Trophoblast cell (in vitro differentiated cells and primary cell): ENCODE measurements around the gene PARP6.

ENCODE experiments used
- DNase-seq, 2 donors: peaks; one replicate each; pipeline ENCODE4 v3.0.0-alpha.2; 2016
- H2AFZ ChIP-seq: 2 replicates; pipeline ENCODE4 v1.6.1; 2013; ENCODE audit warnings: low read length, moderate library complexity, mild to moderate bottlenecking; ENCODE audit not compliant: insufficient read depth, poor library complexity
- H2AK5ac ChIP-seq: 2 replicates; pipeline ENCODE4 v1.6.1; 2013; ENCODE audit warnings: mild to moderate bottlenecking, low read length
- H2BK120ac ChIP-seq: 2 replicates; pipeline ENCODE4 v1.6.1; 2013; ENCODE audit warnings: low read length, mild to moderate bottlenecking, moderate library complexity; ENCODE audit not compliant: insufficient read depth, poor library complexity
- H2BK12ac ChIP-seq: 2 replicates; pipeline ENCODE4 v1.6.1; 2013; ENCODE audit warnings: mild to moderate bottlenecking, low read length, moderate library complexity
- H2BK5ac ChIP-seq: 2 replicates; pipeline ENCODE4 v1.6.1; 2013; ENCODE audit warnings: low read length, low read depth, moderate library complexity, mild to moderate bottlenecking; ENCODE audit not compliant: poor library complexity
- H3K14ac ChIP-seq: 2 replicates; pipeline ENCODE4 v1.6.1; 2013; ENCODE audit warnings: mild to moderate bottlenecking, low read length
- H3K18ac ChIP-seq: 2 replicates; pipeline ENCODE4 v1.6.1; 2013; ENCODE audit warnings: mild to moderate bottlenecking, low read length
- H3K23ac ChIP-seq: 2 replicates; pipeline ENCODE4 v1.6.1; 2013; ENCODE audit warnings: low read length
- H3K27ac ChIP-seq: 2 replicates; pipeline ENCODE4 v1.5.1; 2013; ENCODE audit warnings: low read depth, mild to moderate bottlenecking, inconsistent platforms, low read length, moderate library complexity
- H3K27me3 ChIP-seq: 2 replicates; pipeline ENCODE4 v1.6.1; 2013; ENCODE audit warnings: inconsistent platforms, mild to moderate bottlenecking, low read length, moderate library complexity; ENCODE audit not compliant: insufficient read depth
- H3K36me3 ChIP-seq, 2 experiments: 1 replicate in 1 of 2; 2 replicates in 1 of 2; pipeline ENCODE4 v1.6.1; 2013; ENCODE audit warnings: low read length in 2 of 2, mild to moderate bottlenecking in 2 of 2, moderate library complexity in 1 of 2; ENCODE audit not compliant: insufficient read depth in 2 of 2, control insufficient read depth in 1 of 2
- H3K4ac ChIP-seq: 2 replicates; pipeline ENCODE4 v1.6.1; 2013; ENCODE audit warnings: low read depth, mild to moderate bottlenecking, low read length, moderate library complexity
- H3K4me1 ChIP-seq, 2 experiments: 1 replicate in 1 of 2; 2 replicates in 1 of 2; pipeline ENCODE4 v1.6.1; 2013; ENCODE audit warnings: low read length in 2 of 2, mild to moderate bottlenecking in 2 of 2, moderate library complexity in 1 of 2; ENCODE audit not compliant: insufficient read depth in 2 of 2, control insufficient read depth in 1 of 2
- H3K4me2 ChIP-seq: 2 replicates; pipeline ENCODE4 v1.6.1; 2013; ENCODE audit warnings: inconsistent platforms, mild to moderate bottlenecking, low read length, moderate library complexity
- H3K4me3 ChIP-seq: 2 replicates; pipeline ENCODE4 v1.5.1; 2013; ENCODE audit warnings: mild to moderate bottlenecking, low read depth, low read length, inconsistent platforms
- H3K79me1 ChIP-seq: one replicate; pipeline ENCODE4 v1.6.1; 2013; ENCODE audit warnings: low read length
- H3K79me2 ChIP-seq: 2 replicates; pipeline ENCODE4 v1.6.1; 2013; ENCODE audit warnings: low read length, mild to moderate bottlenecking; ENCODE audit not compliant: control insufficient read depth, insufficient read depth, poor library complexity
- H3K9ac ChIP-seq: 2 replicates; pipeline ENCODE4 v1.6.1; 2013; ENCODE audit warnings: mild to moderate bottlenecking, low read length
- H3K9me3 ChIP-seq: 2 replicates; pipeline ENCODE4 v1.6.1; 2013; ENCODE audit warnings: low read depth, mild to moderate bottlenecking, control low read depth, inconsistent platforms, low read length; ENCODE audit not compliant: insufficient read depth
- H4K12ac ChIP-seq: 2 replicates; pipeline ENCODE4 v1.6.1; 2013; ENCODE audit warnings: low read depth, mild to moderate bottlenecking, low read length, moderate library complexity
- H4K8ac ChIP-seq: 2 replicates; pipeline ENCODE4 v1.6.1; 2013; ENCODE audit warnings: low read depth, mild to moderate bottlenecking, low read length, moderate library complexity
- H4K91ac ChIP-seq: one replicate; pipeline ENCODE4 v1.6.1; 2013; ENCODE audit warnings: low read depth, mild to moderate bottlenecking, low read length, moderate library complexity
- WGBS: extraction: QIAGEN DNeasy Blood & Tissue Kit; methylation state at CpG from one replicate; pipeline ENCODE4 v1.1.7; 2013; ENCODE audit warnings: missing lambda C conversion rate; ENCODE audit not compliant: insufficient read length, insufficient coverage; ENCODE audit errors: extremely low coverage; 5-methylcytosine and 5-hydroxymethylcytosine counted together

Gene PARP6

DNA sequence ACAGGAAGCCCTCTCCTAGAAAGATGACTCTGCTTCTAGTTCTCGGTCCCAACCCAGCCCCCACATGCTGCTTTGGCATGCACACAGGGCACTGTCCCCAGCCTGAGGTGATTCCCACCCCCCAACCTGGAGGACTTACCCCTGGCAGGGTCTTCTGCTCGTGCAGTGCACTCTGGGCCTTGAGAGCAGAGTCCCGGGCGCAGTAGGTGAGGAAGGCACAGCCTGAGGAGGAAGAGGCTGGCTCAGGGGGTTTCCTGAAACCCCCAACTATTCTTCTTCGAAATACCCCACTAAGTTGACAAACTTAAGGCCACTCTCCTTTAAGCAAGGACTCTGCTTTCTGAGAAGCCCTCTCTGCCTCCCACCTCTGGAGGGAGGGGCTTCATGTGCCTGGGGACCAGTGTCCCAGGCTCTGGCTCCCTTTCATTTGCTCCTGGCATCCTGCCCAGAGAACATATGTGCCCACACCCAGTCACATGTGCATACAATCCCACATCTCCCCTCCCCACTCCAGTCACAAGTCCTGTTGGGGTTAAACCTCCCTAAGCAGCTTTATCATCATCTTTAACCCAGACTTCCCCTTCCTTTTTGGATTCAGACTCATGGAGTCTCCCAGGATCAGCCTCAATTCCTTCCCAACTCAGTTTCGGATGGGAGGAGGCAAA lies 43.5 kb upstream of the PARP6 start:
- no peak overlapping the region for H2BK12ac ChIP-seq
- H3K9ac ChIP-seq, result no peak overlapping the region
- H3K27me3 ChIP-seq, result no peaks in the 10 kb centered on the region
- H4K91ac ChIP-seq, result no peak overlapping the region
- H3K4me3 ChIP-seq, result no peak overlapping the region
- H3K4me2 ChIP-seq, result no peak overlapping the region
- H3K4ac ChIP-seq, result no peak overlapping the region
- H3K79me2 ChIP-seq, result no peaks in the 10 kb centered on the region
- H3K9me3 ChIP-seq, result peaks cover 3% of the 10 kb centered on the region
- H2BK120ac ChIP-seq, result no peak overlapping the region
- H4K8ac ChIP-seq, result no peak overlapping the region
- WGBS, result no CpG with 5 or more reads among the region's 6 CpGs
- H3K14ac ChIP-seq, result no peak overlapping the region
- H4K12ac ChIP-seq, result no peak overlapping the region
- no peak overlapping the region for H2AK5ac ChIP-seq
- no peak overlapping the region for H3K27ac ChIP-seq
- H3K36me3 ChIP-seq, result no peaks in the 10 kb centered on the region
- no peak overlapping the region for H3K23ac ChIP-seq
- no peak for DNase-seq
- H3K18ac ChIP-seq, result no peak overlapping the region
- no peak overlapping the region for H2AFZ ChIP-seq
- no peaks in the 10 kb centered on the region for H3K79me1 ChIP-seq
- H3K4me1 ChIP-seq, result peaks cover 7 to 8% of the 10 kb centered on the region in 2 experiments
- no peak overlapping the region for H2BK5ac ChIP-seq

DNA sequence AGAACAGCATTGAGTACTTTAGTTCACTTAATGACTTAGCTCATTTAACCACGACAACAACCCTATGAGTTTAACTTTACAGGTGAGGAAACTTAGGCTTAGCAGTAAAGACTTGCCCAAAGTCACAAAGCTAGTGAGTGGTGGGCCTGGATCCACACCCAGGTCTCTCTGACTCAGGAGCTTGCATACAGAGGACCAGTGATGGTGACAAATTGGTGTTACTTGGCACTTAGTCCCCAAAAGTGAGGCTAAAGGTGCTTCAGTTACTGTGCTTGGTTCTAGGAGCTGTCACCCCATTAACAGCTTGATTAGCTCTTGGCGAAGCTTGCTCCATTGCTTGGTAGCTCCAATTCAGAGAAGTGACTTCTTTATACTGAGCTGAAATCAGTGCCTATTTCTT lies 41.5 kb upstream of the PARP6 start:
- no peak overlapping the region for H4K8ac ChIP-seq
- H3K4me2 ChIP-seq, result no peak overlapping the region
- WGBS, result no CpG with 5 or more reads among the region's 2 CpGs
- H2BK5ac ChIP-seq, result no peak overlapping the region
- no peaks in the 10 kb centered on the region for H3K27me3 ChIP-seq
- no peak overlapping the region for H3K18ac ChIP-seq
- H3K79me1 ChIP-seq, result no peaks in the 10 kb centered on the region
- H3K27ac ChIP-seq, result no peak overlapping the region
- H3K23ac ChIP-seq, result no peak overlapping the region
- no peaks in the 10 kb centered on the region for H3K79me2 ChIP-seq
- no peak overlapping the region for H2BK120ac ChIP-seq
- no peak for DNase-seq
- H2AK5ac ChIP-seq, result no peak overlapping the region
- H3K9me3 ChIP-seq, result peaks cover 1% of the 10 kb centered on the region
- no peaks in the 10 kb centered on the region for H3K36me3 ChIP-seq
- H2BK12ac ChIP-seq, result no peak overlapping the region
- no peak overlapping the region for H4K91ac ChIP-seq
- no peak overlapping the region for H3K4ac ChIP-seq
- H3K9ac ChIP-seq, result no peak overlapping the region
- no peak overlapping the region for H2AFZ ChIP-seq
- no peaks in the 10 kb centered on the region for H3K4me1 ChIP-seq
- H3K14ac ChIP-seq, result no peak overlapping the region
- no peak overlapping the region for H4K12ac ChIP-seq
- H3K4me3 ChIP-seq, result no peak overlapping the region

GRCh38 chr15:72313448-72313840 lies 41.1 kb upstream of the PARP6 start:
- Histone ChIP-seq H4K91ac (no peak overlapping the region), H3K18ac (no peak overlapping the region), H3K79me1 (no peaks in the 10 kb centered on the region), H3K9me3 (peaks cover 1% of the 10 kb centered on the region), H3K4me2 (no peak overlapping the region), H4K8ac (no peak overlapping the region), H3K4me1 (no peaks in the 10 kb centered on the region), H2BK120ac (no peak overlapping the region), H3K27ac (no peak overlapping the region), H2BK5ac (no peak overlapping the region), H2BK12ac (no peak overlapping the region), H3K4ac (no peak overlapping the region), H3K27me3 (no peaks in the 10 kb centered on the region), H4K12ac (no peak overlapping the region), H3K23ac (no peak overlapping the region), H2AK5ac (no peak overlapping the region), H3K9ac (no peak overlapping the region), H3K4me3 (no peak overlapping the region), H3K36me3 (no peaks in the 10 kb centered on the region), H3K14ac (no peak overlapping the region), H2AFZ (no peak overlapping the region), H3K79me2 (no peaks in the 10 kb centered on the region)
- WGBS, result no CpG with 5 or more reads among the region's 2 CpGs
- DNase-seq, result no peak

DNA sequence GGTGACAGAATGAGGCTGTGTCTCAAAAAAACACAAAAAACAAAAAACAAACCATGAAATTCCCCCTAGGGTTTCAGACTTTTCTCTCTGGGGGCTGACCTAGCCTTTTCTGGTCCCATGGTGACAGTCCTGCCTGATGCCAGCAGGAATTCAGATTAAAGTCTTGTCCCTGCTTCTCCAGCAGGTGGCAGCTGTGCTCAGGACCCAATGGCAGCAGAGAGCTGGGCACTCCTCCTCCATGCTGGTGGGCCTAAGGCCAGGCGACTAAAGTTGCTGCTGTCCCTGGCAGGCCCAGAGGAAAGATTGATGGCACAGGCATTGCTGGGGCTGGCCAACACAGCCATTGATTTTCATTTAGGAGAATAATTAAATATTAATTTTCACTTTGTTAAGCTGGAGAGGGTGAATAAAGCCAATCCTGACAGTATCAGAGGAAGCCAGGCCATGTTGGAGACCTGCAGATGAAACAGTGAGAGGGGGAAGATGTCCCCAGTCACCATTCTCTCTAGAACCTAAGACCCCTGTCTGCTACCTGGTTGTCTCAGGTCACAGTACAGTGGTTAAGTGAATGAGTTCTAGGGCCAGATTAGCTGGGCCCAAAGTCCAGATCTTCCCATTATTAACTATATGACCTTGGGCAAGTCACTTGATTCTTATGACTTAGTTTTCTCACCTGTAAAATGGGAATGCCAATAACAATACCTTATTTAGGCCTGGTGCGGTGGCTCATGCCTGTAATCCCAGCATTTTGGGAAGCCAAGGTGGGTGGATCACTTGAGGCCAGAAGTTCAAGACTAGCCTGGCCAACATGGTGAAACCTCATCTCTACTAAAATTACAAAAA lies 40.5 kb upstream of the PARP6 start:
- no peaks in the 10 kb centered on the region for H3K27me3 ChIP-seq
- H3K9ac ChIP-seq, result no peak overlapping the region
- H3K4ac ChIP-seq, result no peak overlapping the region
- H3K9me3 ChIP-seq, result peaks cover 1% of the 10 kb centered on the region
- no peak overlapping the region for H2AK5ac ChIP-seq
- WGBS, result no CpG with 5 or more reads among the region's 2 CpGs
- no peak overlapping the region for H3K23ac ChIP-seq
- H3K36me3 ChIP-seq, result no peaks in the 10 kb centered on the region
- no peak overlapping the region for H4K12ac ChIP-seq
- H4K8ac ChIP-seq, result no peak overlapping the region
- H2BK120ac ChIP-seq, result no peak overlapping the region
- H3K4me1 ChIP-seq, result no peaks in the 10 kb centered on the region
- H2BK12ac ChIP-seq, result no peak overlapping the region
- no peak overlapping the region for H3K18ac ChIP-seq
- H4K91ac ChIP-seq, result no peak overlapping the region
- H3K79me1 ChIP-seq, result no peaks in the 10 kb centered on the region
- H3K14ac ChIP-seq, result no peak overlapping the region
- no peak overlapping the region for H3K27ac ChIP-seq
- no peak overlapping the region for H3K4me3 ChIP-seq
- DNase-seq, result peak; percentile 73 to 84
- H3K79me2 ChIP-seq, result no peaks in the 10 kb centered on the region
- H3K4me2 ChIP-seq, result no peak overlapping the region
- H2BK5ac ChIP-seq, result no peak overlapping the region
- H2AFZ ChIP-seq, result no peak overlapping the region
